Measurements from ENCODE around the gene TRAPPC3. TPM values are rescaled to one million over a fixed set of nuclear protein-coding genes. Genes with fewer than 3 reads are reported as not detected.

TRAPPC3 gene
- total and polyA plus RNA-seq, 9 of the 15 experiments (the other 6 are each of a cell fraction or from before 2014, with no cell fraction given): 20.6 to 141 (median 112) TPM

DNA sequence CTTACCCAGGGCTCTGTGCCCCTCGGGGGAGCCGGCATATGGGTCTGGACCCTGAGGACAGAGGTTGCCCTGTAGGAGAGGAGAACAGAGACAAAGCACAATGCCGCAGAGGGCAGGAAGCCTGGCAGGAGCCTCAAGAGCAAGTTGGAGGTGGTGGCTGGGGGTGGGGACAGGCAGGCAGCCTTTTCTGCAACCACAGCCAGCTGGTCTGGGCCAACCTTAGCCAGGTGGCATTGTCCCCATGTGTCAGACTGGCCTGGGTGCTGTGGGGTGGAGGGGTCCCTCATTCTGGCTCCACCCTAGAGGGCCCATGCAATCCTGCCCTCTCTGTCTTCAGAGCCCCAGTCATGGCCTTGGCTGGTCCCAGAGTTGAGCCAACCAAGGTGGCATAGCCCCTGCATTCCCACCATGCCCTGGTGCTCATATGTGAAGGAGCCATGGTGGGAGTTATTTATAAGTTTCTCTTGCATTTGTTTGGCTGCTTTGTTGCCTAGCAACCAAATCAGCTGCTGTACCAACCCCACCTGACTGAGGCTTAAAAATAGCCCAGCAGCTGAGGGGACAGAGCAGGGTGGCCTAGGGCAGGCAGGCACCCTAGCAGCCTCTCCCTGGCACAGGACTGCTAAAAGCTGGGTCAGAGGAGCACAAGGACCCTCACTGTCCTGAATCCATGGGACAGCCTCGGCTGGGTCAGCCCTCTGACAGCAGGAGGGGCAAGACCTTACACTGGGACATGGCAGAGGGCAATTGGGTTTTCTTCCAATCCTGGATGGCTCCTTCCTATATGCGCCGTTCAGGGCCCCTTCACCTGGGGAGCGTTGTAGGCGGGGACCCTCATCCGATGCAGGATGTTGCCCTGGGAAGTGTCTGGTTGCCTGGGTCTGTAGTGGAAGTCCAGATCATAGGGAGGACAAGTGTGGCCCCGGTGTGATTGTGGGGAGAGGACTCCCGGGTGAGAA, 26.1 kb upstream of the TRAPPC3 start (continued):
- TF ChIP-seq, protein P1, sequence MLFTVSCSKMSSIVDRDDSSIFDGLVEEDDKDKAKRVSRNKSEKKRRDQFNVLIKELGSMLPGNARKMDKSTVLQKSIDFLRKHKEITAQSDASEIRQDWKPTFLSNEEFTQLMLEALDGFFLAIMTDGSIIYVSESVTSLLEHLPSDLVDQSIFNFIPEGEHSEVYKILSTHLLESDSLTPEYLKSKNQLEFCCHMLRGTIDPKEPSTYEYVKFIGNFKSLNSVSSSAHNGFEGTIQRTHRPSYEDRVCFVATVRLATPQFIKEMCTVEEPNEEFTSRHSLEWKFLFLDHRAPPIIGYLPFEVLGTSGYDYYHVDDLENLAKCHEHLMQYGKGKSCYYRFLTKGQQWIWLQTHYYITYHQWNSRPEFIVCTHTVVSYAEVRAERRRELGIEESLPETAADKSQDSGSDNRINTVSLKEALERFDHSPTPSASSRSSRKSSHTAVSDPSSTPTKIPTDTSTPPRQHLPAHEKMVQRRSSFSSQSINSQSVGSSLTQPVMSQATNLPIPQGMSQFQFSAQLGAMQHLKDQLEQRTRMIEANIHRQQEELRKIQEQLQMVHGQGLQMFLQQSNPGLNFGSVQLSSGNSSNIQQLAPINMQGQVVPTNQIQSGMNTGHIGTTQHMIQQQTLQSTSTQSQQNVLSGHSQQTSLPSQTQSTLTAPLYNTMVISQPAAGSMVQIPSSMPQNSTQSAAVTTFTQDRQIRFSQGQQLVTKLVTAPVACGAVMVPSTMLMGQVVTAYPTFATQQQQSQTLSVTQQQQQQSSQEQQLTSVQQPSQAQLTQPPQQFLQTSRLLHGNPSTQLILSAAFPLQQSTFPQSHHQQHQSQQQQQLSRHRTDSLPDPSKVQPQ (CRISPR knock-in tag; IDR thresholded peaks at IDR 0.05; ENCODE audit: borderline replicate concordance): no peak

DNA sequence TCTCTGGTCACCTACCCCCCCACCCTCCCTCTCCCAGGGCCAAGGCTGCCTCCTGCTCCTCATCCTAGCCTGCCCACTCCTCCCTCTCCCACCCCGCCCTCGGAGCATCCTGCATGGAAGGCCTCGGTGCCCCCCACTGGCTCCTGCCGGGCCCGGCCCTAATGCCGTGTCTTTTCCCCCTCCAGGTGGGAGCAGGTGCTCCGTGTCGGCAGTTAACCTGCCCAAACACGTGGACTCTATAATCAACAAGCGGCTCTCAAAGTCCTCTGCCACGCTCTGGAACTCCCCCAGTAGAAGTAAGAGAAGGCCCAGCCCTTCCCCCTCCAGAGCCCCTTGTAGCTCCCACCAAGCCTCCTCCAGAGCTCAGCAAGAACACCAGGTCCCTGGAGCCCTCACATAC, 25.4 kb upstream of the TRAPPC3 start:
- Histone ChIP-seq H3K4me1 (replicated peaks in 1 of 2; ENCODE audit: control insufficient read depth in 2 of 2, insufficient read depth in 2 of 2, low read length in 2 of 2) (peaks cover 0 to 23% of the 10 kb centered on the region in 2 experiments; a peak in 1 of 5 replicates), H3K79me2 (ENCODE audit: control insufficient read depth, insufficient read depth, low read length) (0 out of 3 replicates have a peak, but pooled peaks cover under 1% of the 10 kb centered on the region), H3K36me3 (ENCODE audit: control insufficient read depth, insufficient read depth, low read length) (peaks cover 90% of the 10 kb centered on the region; the same call in 2 of the 3 replicates), H3K27me3 (ENCODE audit: control insufficient read depth in 2 of 2, insufficient read depth in 2 of 2, low read length in 2 of 2) (no peaks in the 10 kb centered on the region), H3K9me1 (ENCODE audit: control insufficient read depth, insufficient read depth, low read length) (no peaks in the 10 kb centered on the region), H4K20me1 (replicated peaks; ENCODE audit: control insufficient read depth, insufficient read depth, low read length) (0 out of 2 replicates have a peak, but pooled peaks cover 4% of the 10 kb centered on the region), H3K27ac (ENCODE audit: extremely low read depth, low read depth, low read length) (no peak overlapping the region), H3K4me2 (ENCODE audit: insufficient read depth, low read length) (no peak overlapping the region), H2AFZ (ENCODE audit: low read depth, low read length) (no peak overlapping the region), H3K9ac (ENCODE audit: insufficient read depth in 1 of 2, low read depth in 2 of 2, low read length in 2 of 2) (no peak overlapping the region; a peak in 1 of 4 replicates), H3K4me3 (no peak overlapping the region), H3K9me3 (replicated peaks; ENCODE audit: control insufficient read depth, insufficient read depth, low read depth, low read length) (no peaks in the 10 kb centered on the region)
- in situ Hi-C loops (cut with MboI): no loop called here
- intact Hi-C loops (cut with micrococcal nuclease): no loop called here
- POLR2A ChIA-PET: interaction anchor here (0.7 to 1.9 kb wide), 5 partner anchors 9 to 1244 kb away, joined by 3 to 5 read pairs (median 3); no protein-coding TSS in a partner anchor
- TF ChIP-seq RBFOX2 (IDR thresholded peaks at IDR 0.05; ENCODE audit: low read depth, low read length): 0 out of 2 replicates have a peak, but pooled peaks have one; percentile 1
- no peak for TF ChIP-seq ZNF766 (CRISPR knock-in tag; conservative IDR thresholded peaks at IDR 0.05)
- no TSS peak for BruUV-seq (replicated peaks)
- ATAC-seq (no peak), DNase-seq (ENCODE audit: extremely low read depth in 1 of 4, low spot score in 3 of 4) (no peak), FAIRE-seq (no peak)
- 93% methylated on average over 4 of the region's 11 CpGs for WGBS (ENCODE audit: insufficient coverage, low coverage, missing lambda C conversion rate)
- CTCF ChIA-PET (ENCODE audit: low intra/inter-chr PET ratio): no interaction called here

Measured in K562 (cell line).